Right lung (tissue), 5 donors: Measurements from ENCODE around the gene ENTPD7. TPM values are rescaled to one million over a fixed set of nuclear protein-coding genes. Genes with fewer than 3 reads are reported as not detected.
"Not testable (repeated sequence)": the region's sequence is repeated elsewhere in the genome, so short reads cannot be mapped to it uniquely, and the experiment has no call there.

Experiments
- DNase-seq, 2 donors: peaks; one replicate each; pipeline ENCODE4 v3.0.0-alpha.2; 2013
- polyA plus RNA-seq, 5 donors: library from polyadenylated mRNA; unstranded; fragments of 120-200 nt; gene quantifications; one replicate each; pipeline versions ENCODE4 v1.2.1 to v1.2.3, GENCODE V29; 2013; ENCODE audit warnings: inconsistent platforms in 1 of 5, low replicate concordance in 1 of 5; ENCODE audit not compliant: insufficient read length in 5 of 5, insufficient read depth in 1 of 5

Gene ENTPD7
- polyA plus RNA-seq, 5 donors: 11.6 to 18.0 (median 14.5) TPM

GRCh38 chr10:99742254-99742653, 82.9 kb downstream of the ENTPD7 start:
- DNase-seq: no peak

- no peak for DNase-seq
These were observed 83.4 kb downstream of the ENTPD7 start for GRCh38 chr10:99742701-99743100.

- no peak for DNase-seq
These were observed 84.5 kb downstream of the ENTPD7 start for GRCh38 chr10:99743841-99744240.

- DNase-seq: not testable (repeated sequence)
These were observed 86.9 kb downstream of the ENTPD7 start for GRCh38 chr10:99746166-99746565.

- DNase-seq: no peak
These were observed 89.6 kb downstream of the ENTPD7 start for GRCh38 chr10:99748823-99749451.

GRCh38 chr10:99750641-99751040, 91.3 kb downstream of the ENTPD7 start:
- no peak for DNase-seq

GRCh38 chr10:99754670-99755069, 95.4 kb downstream of the ENTPD7 start:
- DNase-seq: no peak

Other genes starting within 250 kb of the ENTPD7 start
- 10 to 100 TPM; 27.6 to 30.8 (median 28.6) TPM for gene GOT1, start 228.9 kb upstream of the ENTPD7 start, polyA plus RNA-seq
- under 1 TPM in 1 of 5 donors, not detected in 4; 0.17 TPM for gene NKX2-3, start 126.6 kb upstream of the ENTPD7 start, polyA plus RNA-seq
- gene SLC25A28, start 39.1 kb upstream of the ENTPD7 start, polyA plus RNA-seq: 10 to 100 TPM; 45.5 to 60.2 (median 49.4) TPM
- gene COX15, start 72.6 kb downstream of the ENTPD7 start, polyA plus RNA-seq: 10 to 100 TPM; 39.0 to 62.1 (median 52.2) TPM
- 10 to 100 TPM; 19.0 to 26.8 (median 25.8) TPM for gene CUTC, start 72.7 kb downstream of the ENTPD7 start, polyA plus RNA-seq
- 1 to 10 TPM in 3 of 5 donors, under 1 TPM in 2; 0.78 to 1.5 (median 1.2) TPM for gene ABCC2, start 123.1 kb downstream of the ENTPD7 start, polyA plus RNA-seq